SKM-1 (cell line): Measurements from ENCODE around the gene ACBD6.

Experiments used
- DNase-seq: peaks from one replicate; lab custom pipeline; 2025; ENCODE audit not compliant: unreplicated experiment; lab: John Stamatoyannopoulos, UW

Gene ACBD6

GRCh38 chr1:180261030-180261429 lies 241.3 kb downstream of the ACBD6 start:
- DNase-seq: no peak

GRCh38 chr1:180260541-180260940 lies 241.8 kb downstream of the ACBD6 start:
- DNase-seq: no peak

- no peak for DNase-seq
Observed at GRCh38 chr1:180259431-180260338, 242.7 kb downstream of the ACBD6 start.

GRCh38 chr1:180258935-180259334 lies 243.4 kb downstream of the ACBD6 start:
- DNase-seq: no peak

GRCh38 chr1:180258290-180258689 lies 244.1 kb downstream of the ACBD6 start:
- no peak for DNase-seq

GRCh38 chr1:180257486-180257885 lies 244.9 kb downstream of the ACBD6 start:
- DNase-seq: no peak

GRCh38 chr1:180257028-180257386 lies 245.4 kb downstream of the ACBD6 start:
- DNase-seq: no peak

GRCh38 chr1:180256341-180257027 lies 245.9 kb downstream of the ACBD6 start:
- DNase-seq: no peak

GRCh38 chr1:180255536-180256340 lies 246.6 kb downstream of the ACBD6 start:
- no peak for DNase-seq

- no peak for DNase-seq
Observed at GRCh38 chr1:180254854-180255253, 247.5 kb downstream of the ACBD6 start.

- no peak for DNase-seq
Observed at GRCh38 chr1:180254496-180254819, 247.9 kb downstream of the ACBD6 start.

GRCh38 chr1:180253585-180254495 lies 248.5 kb downstream of the ACBD6 start:
- DNase-seq: no peak

GRCh38 chr1:180252638-180253536 lies 249.5 kb downstream of the ACBD6 start:
- peak; percentile 91 for DNase-seq

- DNase-seq: no peak
Observed at GRCh38 chr1:180251526-180252305, 250.7 kb downstream of the ACBD6 start.

- no peak for DNase-seq
Observed at GRCh38 chr1:180250883-180251509, 251.4 kb downstream of the ACBD6 start.

- DNase-seq: no peak
Observed at GRCh38 chr1:180250499-180250770, 251.9 kb downstream of the ACBD6 start.

- no peak for DNase-seq
Observed at GRCh38 chr1:180249725-180250498, 252.5 kb downstream of the ACBD6 start.
